Neural crest cell (in vitro differentiated cells): ENCODE data around the gene WNT11. TPM values are rescaled to one million over a fixed set of nuclear protein-coding genes. Genes with fewer than 3 reads are reported as not detected.

Source experiments
- DNase-seq: peaks from one replicate; pipeline ENCODE4 v3.0.0; 2021; ENCODE audit warnings: low read depth, mixed read lengths, low spot score
- H3K27ac Mint-ChIP-seq: one replicate; pipeline ENCODE4 v1.8.0; 2021; ENCODE audit warnings: mild to moderate bottlenecking, mixed read lengths; ENCODE audit not compliant: unreplicated experiment
- H3K27me3 Mint-ChIP-seq: 2 replicates; pipeline ENCODE4 v1.8.0; 2021; ENCODE audit warnings: low read depth, mild to moderate bottlenecking, mixed read lengths
- H3K36me3 Mint-ChIP-seq: 2 replicates; pipeline ENCODE4 v1.8.0; 2021; ENCODE audit warnings: low read depth, mild to moderate bottlenecking, mixed read lengths
- H3K4me1 Mint-ChIP-seq: 2 replicates; pipeline ENCODE4 v1.8.0; 2021; ENCODE audit warnings: mixed read lengths
- H3K4me3 Mint-ChIP-seq: one replicate; pipeline ENCODE4 v1.8.0; 2021; ENCODE audit warnings: mild to moderate bottlenecking, mixed read lengths
- H3K9me3 Mint-ChIP-seq: 2 replicates; pipeline ENCODE4 v1.8.0; 2021; ENCODE audit warnings: mixed read lengths
- total RNA-seq: library from RNA; stranded (reverse); gene quantifications from 2 replicates; pipeline ENCODE4 v1.2.1, GENCODE V29; 2021
- TF ChIP-seq, protein P1 (sequence below): fragments of 200-600 bp; sonication (generic); conservative IDR thresholded peaks from 2 replicates; pipeline ENCODE4 v1.5.0; 2021; ENCODE audit warnings: antibody characterized with exemption, mild to moderate bottlenecking

WNT11 gene
- total RNA-seq, 1 donor from 2014 or later: 0.19 TPM

DNA sequence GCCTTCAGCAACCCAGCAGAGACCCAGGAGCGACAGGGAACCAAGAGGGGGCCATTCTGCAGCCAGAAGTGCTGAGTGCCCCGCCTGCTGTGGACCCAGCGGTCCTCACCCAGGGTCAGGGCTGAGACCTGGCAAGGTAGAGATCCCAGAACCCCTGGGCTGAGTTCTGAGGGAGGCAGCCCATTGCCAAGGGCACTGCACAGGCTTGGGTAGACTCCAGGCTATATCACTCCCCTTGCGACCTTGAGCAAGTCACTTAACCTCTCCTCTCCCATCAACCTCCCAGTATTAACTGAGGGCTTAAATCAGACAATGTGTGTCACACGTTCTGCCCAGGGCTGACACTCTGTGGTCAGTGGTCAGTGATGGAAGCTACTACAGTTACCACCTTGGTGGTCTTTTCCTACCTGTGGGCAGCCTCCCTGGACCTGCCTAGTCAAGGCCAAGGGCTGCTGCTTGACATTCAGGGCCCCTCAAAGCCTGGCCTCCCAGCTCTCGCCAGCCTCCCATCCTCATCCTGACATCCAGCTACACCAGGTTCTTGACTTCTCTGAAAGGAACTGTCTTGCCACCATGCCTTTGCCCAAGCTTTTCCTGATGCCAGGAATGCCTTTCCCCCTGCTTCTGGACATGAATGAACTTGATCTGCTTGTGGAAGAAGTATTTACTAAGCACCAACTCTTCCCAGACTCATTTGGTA, 8.2 kb downstream of the WNT11 start:
- Mint-ChIP-seq H3K4me3 (no peak overlapping the region), H3K36me3 (no peaks in the 10 kb centered on the region), H3K27ac (peak overlapping the region; percentile 8), H3K4me1 (peaks cover 4% of the 10 kb centered on the region), H3K9me3 (no peaks in the 10 kb centered on the region), H3K27me3 (peaks cover 6% of the 10 kb centered on the region)
- TF ChIP-seq, protein P1, sequence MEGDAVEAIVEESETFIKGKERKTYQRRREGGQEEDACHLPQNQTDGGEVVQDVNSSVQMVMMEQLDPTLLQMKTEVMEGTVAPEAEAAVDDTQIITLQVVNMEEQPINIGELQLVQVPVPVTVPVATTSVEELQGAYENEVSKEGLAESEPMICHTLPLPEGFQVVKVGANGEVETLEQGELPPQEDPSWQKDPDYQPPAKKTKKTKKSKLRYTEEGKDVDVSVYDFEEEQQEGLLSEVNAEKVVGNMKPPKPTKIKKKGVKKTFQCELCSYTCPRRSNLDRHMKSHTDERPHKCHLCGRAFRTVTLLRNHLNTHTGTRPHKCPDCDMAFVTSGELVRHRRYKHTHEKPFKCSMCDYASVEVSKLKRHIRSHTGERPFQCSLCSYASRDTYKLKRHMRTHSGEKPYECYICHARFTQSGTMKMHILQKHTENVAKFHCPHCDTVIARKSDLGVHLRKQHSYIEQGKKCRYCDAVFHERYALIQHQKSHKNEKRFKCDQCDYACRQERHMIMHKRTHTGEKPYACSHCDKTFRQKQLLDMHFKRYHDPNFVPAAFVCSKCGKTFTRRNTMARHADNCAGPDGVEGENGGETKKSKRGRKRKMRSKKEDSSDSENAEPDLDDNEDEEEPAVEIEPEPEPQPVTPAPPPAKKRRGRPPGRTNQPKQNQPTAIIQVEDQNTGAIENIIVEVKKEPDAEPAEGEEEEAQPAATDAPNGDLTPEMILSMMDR: no peak
- no peak for DNase-seq

DNA sequence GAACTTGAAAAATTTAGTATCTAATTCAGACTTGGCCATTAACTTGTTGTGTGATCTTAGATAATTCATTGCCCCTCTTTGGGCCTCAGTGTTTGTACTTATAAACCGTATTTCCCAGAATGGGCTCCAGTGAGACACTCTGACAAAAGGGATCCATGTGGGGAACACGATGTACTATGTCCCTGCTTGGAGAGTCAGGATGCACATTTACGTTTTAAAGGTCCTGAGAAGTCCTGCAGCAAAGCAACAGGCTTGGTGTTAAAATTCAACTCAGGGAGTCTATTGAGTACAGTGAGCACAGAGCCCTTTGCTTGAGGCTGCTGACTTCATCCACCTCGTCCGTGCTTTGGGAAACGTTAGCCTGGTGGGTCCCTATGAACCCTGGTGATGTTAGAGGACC, 9.0 kb downstream of the WNT11 start:
- TF ChIP-seq, protein P1: no peak
- no peaks in the 10 kb centered on the region for H3K36me3 Mint-ChIP-seq
- no peaks in the 10 kb centered on the region for H3K27me3 Mint-ChIP-seq
- no peak for DNase-seq
- H3K27ac Mint-ChIP-seq: no peak overlapping the region
- no peak overlapping the region for H3K4me3 Mint-ChIP-seq
- peaks cover 4% of the 10 kb centered on the region for H3K4me1 Mint-ChIP-seq
- no peaks in the 10 kb centered on the region for H3K9me3 Mint-ChIP-seq

- TF ChIP-seq, protein P1: no peak
- no peak for DNase-seq
- Mint-ChIP-seq H3K36me3 (no peaks in the 10 kb centered on the region), H3K27me3 (no peaks in the 10 kb centered on the region), H3K4me3 (no peak overlapping the region), H3K27ac (no peak overlapping the region), H3K4me1 (peaks cover 4% of the 10 kb centered on the region), H3K9me3 (no peaks in the 10 kb centered on the region)
Observed at GRCh38 chr11:76196849-76197248, 9.5 kb downstream of the WNT11 start.

- TF ChIP-seq, protein P1: no peak
- Mint-ChIP-seq H3K27me3 (no peaks in the 10 kb centered on the region), H3K36me3 (no peaks in the 10 kb centered on the region), H3K27ac (no peak overlapping the region), H3K4me1 (peaks cover 4% of the 10 kb centered on the region), H3K4me3 (no peak overlapping the region), H3K9me3 (no peaks in the 10 kb centered on the region)
- no peak for DNase-seq
Observed at GRCh38 chr11:76194872-76195668, 11.2 kb downstream of the WNT11 start.

- Mint-ChIP-seq H3K36me3 (no peaks in the 10 kb centered on the region), H3K9me3 (no peaks in the 10 kb centered on the region), H3K4me1 (peaks cover 9% of the 10 kb centered on the region), H3K27me3 (no peaks in the 10 kb centered on the region), H3K27ac (no peak overlapping the region), H3K4me3 (no peak overlapping the region)
- DNase-seq: no peak
- TF ChIP-seq, protein P1: no peak
Observed at GRCh38 chr11:76193219-76193618, 13.1 kb downstream of the WNT11 start.
